Thyroid gland (tissue), 4 donors: ENCODE data around the gene FAM228B.
"Not testable (repeated sequence)": the region's sequence is repeated elsewhere in the genome, so short reads cannot be mapped to it uniquely, and the experiment has no call there.

ENCODE experiments used
- POLR2A ChIP-seq, 2 donors: fragments of 450-650 bp; IDR thresholded peaks; one replicate each; pipeline ENCODE4 v1.6.1; 2017; ENCODE audit warnings: antibody characterized with exemption in 2 of 2, mild to moderate bottlenecking in 2 of 2, moderate library complexity in 1 of 2
- TF ChIP-seq, protein P1 (sequence below), 6 experiments: fragments of 200-600 bp in 3 of 6; fragments of 450-650 bp in 3 of 6; sonication (generic) in 3 of 6; IDR thresholded peaks; one replicate each; pipeline ENCODE4 v1.5.1; 2016 to 2019; ENCODE audit warnings: antibody characterized with exemption in 6 of 6, mild to moderate bottlenecking in 2 of 6, inconsistent platforms in 1 of 6, moderate library complexity in 1 of 6

DNA sequence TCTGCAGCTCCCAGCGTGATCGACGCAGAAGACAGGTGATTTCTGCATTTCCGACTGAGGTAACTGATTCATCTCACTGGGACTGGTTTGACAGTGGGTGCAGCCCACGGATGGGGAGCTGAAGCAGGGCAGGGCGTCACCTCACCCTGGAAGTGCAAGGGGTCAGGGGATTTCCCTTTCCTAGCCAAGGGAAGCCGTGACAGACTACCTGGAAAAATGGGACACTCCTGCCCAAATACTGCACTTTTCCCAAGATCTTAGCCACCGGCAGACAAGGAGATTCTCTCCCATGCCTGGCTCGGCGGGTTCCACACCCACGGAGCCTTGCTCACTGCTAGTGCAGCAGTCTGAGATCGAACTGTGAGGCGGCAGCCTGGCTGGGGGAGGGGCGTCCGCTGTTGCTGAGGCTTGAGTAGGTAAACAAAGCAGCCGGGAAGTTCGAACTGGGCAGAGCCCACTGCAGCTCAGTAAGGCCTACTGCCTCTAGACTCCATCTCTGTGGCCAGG, 28.0 kb upstream of the FAM228B start:
- TF ChIP-seq, protein P1, sequence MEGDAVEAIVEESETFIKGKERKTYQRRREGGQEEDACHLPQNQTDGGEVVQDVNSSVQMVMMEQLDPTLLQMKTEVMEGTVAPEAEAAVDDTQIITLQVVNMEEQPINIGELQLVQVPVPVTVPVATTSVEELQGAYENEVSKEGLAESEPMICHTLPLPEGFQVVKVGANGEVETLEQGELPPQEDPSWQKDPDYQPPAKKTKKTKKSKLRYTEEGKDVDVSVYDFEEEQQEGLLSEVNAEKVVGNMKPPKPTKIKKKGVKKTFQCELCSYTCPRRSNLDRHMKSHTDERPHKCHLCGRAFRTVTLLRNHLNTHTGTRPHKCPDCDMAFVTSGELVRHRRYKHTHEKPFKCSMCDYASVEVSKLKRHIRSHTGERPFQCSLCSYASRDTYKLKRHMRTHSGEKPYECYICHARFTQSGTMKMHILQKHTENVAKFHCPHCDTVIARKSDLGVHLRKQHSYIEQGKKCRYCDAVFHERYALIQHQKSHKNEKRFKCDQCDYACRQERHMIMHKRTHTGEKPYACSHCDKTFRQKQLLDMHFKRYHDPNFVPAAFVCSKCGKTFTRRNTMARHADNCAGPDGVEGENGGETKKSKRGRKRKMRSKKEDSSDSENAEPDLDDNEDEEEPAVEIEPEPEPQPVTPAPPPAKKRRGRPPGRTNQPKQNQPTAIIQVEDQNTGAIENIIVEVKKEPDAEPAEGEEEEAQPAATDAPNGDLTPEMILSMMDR (IDR thresholded peaks at IDR 0.05): not testable (repeated sequence)
- not testable (repeated sequence) for TF ChIP-seq POLR2A (IDR thresholded peaks at IDR 0.05)
